Endothelial cell of umbilical vein (primary cell): ENCODE results near the gene C21orf58. TPM values are rescaled to one million over a fixed set of nuclear protein-coding genes. Genes with fewer than 3 reads are reported as not detected.

ENCODE experiments used
- BruUV-seq: library from RNA; stranded (reverse); fragments of 400-500 nt; replicated peaks from 2 replicates; lab custom pipeline; 2021; lab: Mats Ljungman, UMichigan
- CTCF ChIA-PET: fragments of 300-600, 350-600 bp; sonication (Branson Sonifier 250); formaldehyde crosslinking; loops from one replicate; lab custom pipeline; 2021; ENCODE audit warnings: antibody characterized with exemption, inconsistent platforms; lab: Charles Lee
- POLR2A ChIA-PET: fragments of 300-600, 350-600 bp; sonication (Branson Sonifier 250); formaldehyde crosslinking; loops from one replicate; lab custom pipeline; 2021; ENCODE audit warnings: antibody characterized with exemption, inconsistent platforms; lab: Charles Lee
- DNase-seq: peaks from one replicate; pipeline ENCODE4 v3.0.0-alpha.2; 2011; ENCODE audit warnings: low read depth, low spot score
- FAIRE-seq: peaks from 2 replicates; lab custom pipeline; 2011; peaks lifted over from hg19 to GRCh38; lab: Jason Lieb, UNC
- H2AFZ ChIP-seq: 2 replicates; pipeline ENCODE4 v1.6.0; 2012; ENCODE audit warnings: low read depth, low read length, control low read depth, inconsistent platforms
- H3K27ac ChIP-seq: 2 replicates; pipeline ENCODE4 v1.5.1; 2011; ENCODE audit warnings: low read depth, mild to moderate bottlenecking, control low read depth, low read length, moderate library complexity; ENCODE audit not compliant: insufficient read depth
- H3K27me3 ChIP-seq, 2 experiments: 2 replicates each; pipeline versions ENCODE4 v1.6.0 to v1.6.1; 2011; ENCODE audit warnings: low read length in 2 of 2, mixed read lengths in 1 of 2; ENCODE audit not compliant: control insufficient read depth in 2 of 2, insufficient read depth in 2 of 2
- H3K36me3 ChIP-seq, 2 experiments: 2 replicates in 1 of 2; 3 replicates in 1 of 2; pipeline ENCODE4 v1.5.1; 2011; ENCODE audit warnings: low read length in 2 of 2, mild to moderate bottlenecking in 1 of 2, moderate library complexity in 1 of 2; ENCODE audit not compliant: control insufficient read depth in 2 of 2, insufficient read depth in 2 of 2; ENCODE audit errors: extremely low read depth in 1 of 2
- H3K4me1 ChIP-seq: 3 replicates; pipeline ENCODE4 v1.5.1; 2011; ENCODE audit warnings: mild to moderate bottlenecking, low read length; ENCODE audit not compliant: control insufficient read depth, insufficient read depth; ENCODE audit errors: extremely low read depth
- H3K4me2 ChIP-seq: 2 replicates; pipeline ENCODE4 v1.6.1; 2011; ENCODE audit warnings: low read length, control low read depth, mixed read lengths; ENCODE audit not compliant: insufficient read depth
- H3K4me3 ChIP-seq, 3 experiments: fragments of 200-600 bp in 1 of 3; sonication (generic), shearing (Covaris generic) in 1 of 3; replicated peaks in 1 of 3; 2 replicates each; pipeline ENCODE4 v1.5.1; 2011 to 2016; ENCODE audit warnings: control low read depth in 3 of 3, low read length in 3 of 3, mild to moderate bottlenecking in 2 of 3, inconsistent platforms in 1 of 3, low read depth in 1 of 3, moderate library complexity in 1 of 3; ENCODE audit not compliant: insufficient read depth in 1 of 3
- H3K79me2 ChIP-seq: 2 replicates; pipeline ENCODE4 v1.6.0; 2012; ENCODE audit warnings: low read length, inconsistent platforms; ENCODE audit not compliant: control insufficient read depth, insufficient read depth
- H3K9ac ChIP-seq: replicated peaks from 2 replicates; pipeline ENCODE3; 2011; ENCODE audit warnings: low read length, control low read depth; ENCODE audit not compliant: insufficient read depth; ENCODE audit errors: extremely low read depth
- H3K9me1 ChIP-seq: replicated peaks from 3 replicates; pipeline ENCODE4 v1.6.0; 2011; ENCODE audit warnings: mild to moderate bottlenecking, low read length; ENCODE audit not compliant: control insufficient read depth, insufficient read depth; ENCODE audit errors: extremely low read depth
- H3K9me3 ChIP-seq: replicated peaks from 2 replicates; pipeline ENCODE4 v1.5.1; 2012; ENCODE audit warnings: low read length, inconsistent platforms; ENCODE audit not compliant: control insufficient read depth, insufficient read depth
- H4K20me1 ChIP-seq: replicated peaks from 2 replicates; pipeline ENCODE3; 2011; ENCODE audit warnings: mild to moderate bottlenecking, low read length; ENCODE audit not compliant: control insufficient read depth, insufficient read depth; ENCODE audit errors: extremely low read depth
- CTCF ChIP-seq, 2 donors: IDR thresholded peaks; 1 replicate in 1 of 2; 2 replicates in 1 of 2; pipeline ENCODE4 v1.5.1; 2011; ENCODE audit warnings: low read length in 2 of 2, mild to moderate bottlenecking in 2 of 2, moderate library complexity in 2 of 2, control low read depth in 1 of 2, inconsistent platforms in 1 of 2, low read depth in 1 of 2; ENCODE audit not compliant: insufficient read depth in 1 of 2; ENCODE audit errors: extremely low read depth in 1 of 2
- EZH2 ChIP-seq: IDR thresholded peaks from 2 replicates; pipeline ENCODE4 v1.6.1; 2012; ENCODE audit warnings: borderline replicate concordance, low read depth, mild to moderate bottlenecking, moderate library complexity, low read length, inconsistent platforms; ENCODE audit not compliant: severe bottlenecking
- FOS ChIP-seq: IDR thresholded peaks from 2 replicates; pipeline ENCODE4 v1.6.1; 2011; ENCODE audit warnings: mild to moderate bottlenecking, low read length, moderate library complexity, borderline replicate concordance; ENCODE audit not compliant: insufficient read depth
- GATA2 ChIP-seq: IDR thresholded peaks from 2 replicates; pipeline ENCODE4 v1.7.0; 2011; ENCODE audit warnings: low read depth, mild to moderate bottlenecking, moderate library complexity, mixed read lengths, low read length; ENCODE audit not compliant: insufficient read length, insufficient read depth
- JUN ChIP-seq: IDR thresholded peaks from 2 replicates; pipeline ENCODE4 v1.6.1; 2011; ENCODE audit warnings: borderline replicate concordance, low read depth; ENCODE audit not compliant: insufficient read length, insufficient read depth
- MAX ChIP-seq: IDR thresholded peaks from 2 replicates; pipeline ENCODE4 v1.6.1; 2011; ENCODE audit not compliant: insufficient read depth, insufficient read length
- MYC ChIP-seq: IDR thresholded peaks from one replicate; pipeline ENCODE4 v1.6.1; 2011; ENCODE audit warnings: mild to moderate bottlenecking, low read depth, low read length
- POLR2A ChIP-seq: IDR thresholded peaks from 2 replicates; pipeline ENCODE4 v1.6.1; 2012; ENCODE audit warnings: low read depth, mild to moderate bottlenecking, control low read depth, low read length
- POLR2AphosphoS5 ChIP-seq: IDR thresholded peaks from 2 replicates; pipeline ENCODE4 v1.6.1; 2012; ENCODE audit warnings: low read depth, mild to moderate bottlenecking, control low read depth, low read length, moderate library complexity; ENCODE audit not compliant: insufficient read depth
- dilution Hi-C: fragments of 300-500 bp; cut with MboI; formaldehyde crosslinking; loops from one replicate; pipeline ENCODE4 v1.15.0; 2019; ENCODE audit warnings: low sequenced_read_pairs; ENCODE audit not compliant: extremely low pct_ligation_motif_present
- intact Hi-C: fragments of 100-400 bp; cut with micrococcal nuclease; formaldehyde crosslinking; loops from one replicate; pipeline ENCODE4 v1.10.0; 2022
- polyA plus RNA-seq, 4 experiments: library from polyadenylated mRNA; depleted of rRNA in 3 of 4; stranded (reverse) in 3 of 4; unstranded in 1 of 4; fragments of >200 nt; gene quantifications; 2 replicates each; pipeline versions ENCODE4 v1.2.1 to v1.2.3, GENCODE V29; 2011 to 2012; ENCODE audit warnings: missing spikeins in 1 of 4
- total RNA-seq: library from RNA; stranded (reverse); gene quantifications from 2 replicates; pipeline ENCODE4 v1.2.3, GENCODE V29; 2021

Gene C21orf58
- total and polyA plus RNA-seq, 2 donors (not counting 3 experiments of a cell fraction or from before 2014, with no cell fraction given) = 6.0 to 24.3 TPM

- no peaks in the 10 kb centered on the region for H3K9me3 ChIP-seq
- H3K4me3 ChIP-seq = no peak overlapping the region
- no peaks in the 10 kb centered on the region for H3K36me3 ChIP-seq
- no peaks in the 10 kb centered on the region for H3K9me1 ChIP-seq
- no peak overlapping the region for H3K27ac ChIP-seq
- H3K4me2 ChIP-seq = no peak overlapping the region
- BruUV-seq = no TSS peak
- dilution Hi-C loops = no loop called here
- H3K4me1 ChIP-seq = no peaks in the 10 kb centered on the region
- CTCF ChIA-PET = interaction anchor here (0.8 kb wide), 1 partner anchor 11 kb away, joined by 4 read pairs; no protein-coding TSS in a partner anchor
- no peaks in the 10 kb centered on the region for H3K79me2 ChIP-seq
- no peak overlapping the region for H2AFZ ChIP-seq
- no peak for FAIRE-seq
- POLR2A ChIA-PET = no interaction called here
- no peak overlapping the region for H3K9ac ChIP-seq
- no peak for DNase-seq
- intact Hi-C loops = no loop called here
- no peaks in the 10 kb centered on the region for H4K20me1 ChIP-seq
- no peaks in the 10 kb centered on the region for H3K27me3 ChIP-seq
- no peak for TF ChIP-seq POLR2AphosphoS5
- TF ChIP-seq MYC = no peak
- TF ChIP-seq MAX = no peak
- TF ChIP-seq JUN = no peak
- TF ChIP-seq CTCF (IDR thresholded peaks at IDR 0.05; ENCODE audit: extremely low read depth in 1 of 2, insufficient read depth in 1 of 2, low read depth in 1 of 2, low read length in 2 of 2) = no peak
- TF ChIP-seq EZH2 = no peak
- TF ChIP-seq GATA2 = no peak
- TF ChIP-seq POLR2A = no peak
- TF ChIP-seq FOS = no peak
These were observed 9.1 kb downstream of the C21orf58 start for GRCh38 chr21:46314441-46315020.
